NCI-H2196 (cell line): ENCODE measurements around the gene MGARP.
"Not testable (repeated sequence)": the region's sequence is repeated elsewhere in the genome, so short reads cannot be mapped to it uniquely, and the experiment has no call there.

Experiments
- DNase-seq: peaks from one replicate; lab custom pipeline; 2025; ENCODE audit not compliant: unreplicated experiment; lab: John Stamatoyannopoulos, UW

The MGARP gene

DNA sequence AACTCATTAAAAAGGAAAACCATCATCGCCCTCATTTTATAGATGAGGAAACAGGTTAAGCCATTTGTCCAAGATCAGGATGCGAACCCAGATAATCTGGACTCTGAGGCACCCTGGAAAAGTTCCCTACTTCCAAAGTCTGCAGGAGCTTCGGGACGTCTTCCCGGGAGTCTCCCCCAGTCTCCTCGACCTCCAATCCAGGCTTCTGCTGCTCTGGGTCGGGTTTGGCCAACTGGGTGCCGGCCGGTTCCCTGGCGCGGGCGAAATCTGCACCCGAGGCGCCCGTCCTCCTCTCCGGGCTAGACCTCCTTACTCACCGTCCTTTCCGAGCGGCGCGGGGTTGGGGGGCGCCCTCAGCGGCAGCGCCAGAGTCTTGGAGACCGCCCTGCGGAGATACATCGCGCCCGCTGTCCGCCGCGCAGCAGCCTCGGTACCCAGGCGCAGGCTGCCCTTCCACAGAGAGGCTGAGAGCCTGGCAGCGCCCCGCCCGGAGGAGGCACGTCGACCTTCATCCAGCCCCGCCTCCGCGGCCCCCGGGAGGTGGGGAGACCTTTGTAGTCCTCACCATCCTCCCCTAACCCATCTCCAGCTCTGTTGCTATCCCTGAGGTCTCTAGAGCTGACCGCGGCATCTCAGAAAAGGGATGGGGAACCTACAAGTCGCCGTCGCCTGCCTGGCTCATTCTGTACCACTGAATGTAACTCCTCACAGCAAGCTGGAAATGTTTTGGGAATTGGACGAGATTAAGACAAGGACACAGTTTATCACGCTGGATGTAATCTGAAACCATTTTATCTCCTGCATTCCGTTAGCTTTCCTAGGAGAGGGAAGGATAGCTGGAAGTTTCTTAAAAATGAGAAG lies at the start of gene MGARP:
Gene MGARP, minus strand, starts transcription at position 466 of the 861 bp plus-strand sequence. Its CDS starts 67 bp downstream, at position 399.
- DNase-seq, result no peak

DNA sequence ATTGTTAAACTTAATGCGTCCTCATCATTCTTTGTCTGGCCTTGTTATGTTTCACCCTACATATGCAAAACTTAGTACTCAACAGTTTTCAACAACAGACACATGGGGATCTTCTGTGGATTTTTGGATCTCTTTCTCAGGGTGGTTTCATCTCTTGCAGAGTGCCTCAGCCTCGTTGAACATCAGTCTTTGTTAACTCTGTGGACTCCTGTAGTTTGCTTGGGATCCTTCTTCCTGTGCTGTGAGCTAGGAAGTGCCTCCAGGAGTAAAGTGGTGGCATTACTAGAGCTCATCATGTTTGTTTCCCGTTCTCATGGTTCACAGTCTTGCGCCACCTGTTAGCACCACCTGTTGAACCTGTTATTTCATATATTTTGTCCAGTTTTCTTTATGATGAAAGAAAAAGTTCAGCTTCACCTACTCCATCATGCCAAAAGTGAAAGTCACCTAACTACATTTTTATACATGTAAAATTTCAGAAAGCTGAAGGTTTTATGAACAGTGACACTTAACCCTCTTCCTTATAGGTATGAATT lies 49.7 kb upstream of the MGARP start:
- DNase-seq, result no peak

DNA sequence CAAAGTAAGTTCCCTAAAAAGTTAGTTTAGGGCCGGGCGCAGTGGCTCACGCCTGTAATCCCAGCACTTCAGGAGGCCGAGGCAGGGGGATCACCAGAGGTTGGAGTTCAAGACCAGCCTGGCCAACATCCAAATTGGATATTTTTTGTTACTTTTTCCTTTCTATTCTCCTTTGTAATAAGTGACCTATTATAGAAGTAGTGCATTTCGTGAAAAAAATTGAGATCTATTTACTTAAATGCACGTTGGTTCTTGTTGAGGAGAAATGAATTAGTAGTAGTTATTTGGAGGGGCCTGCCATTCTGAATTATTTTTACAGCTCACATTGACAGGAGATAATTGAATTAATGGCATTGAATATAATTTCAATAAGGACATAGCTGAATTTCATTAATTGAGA lies 44.6 kb upstream of the MGARP start:
- DNase-seq, result no peak

DNA sequence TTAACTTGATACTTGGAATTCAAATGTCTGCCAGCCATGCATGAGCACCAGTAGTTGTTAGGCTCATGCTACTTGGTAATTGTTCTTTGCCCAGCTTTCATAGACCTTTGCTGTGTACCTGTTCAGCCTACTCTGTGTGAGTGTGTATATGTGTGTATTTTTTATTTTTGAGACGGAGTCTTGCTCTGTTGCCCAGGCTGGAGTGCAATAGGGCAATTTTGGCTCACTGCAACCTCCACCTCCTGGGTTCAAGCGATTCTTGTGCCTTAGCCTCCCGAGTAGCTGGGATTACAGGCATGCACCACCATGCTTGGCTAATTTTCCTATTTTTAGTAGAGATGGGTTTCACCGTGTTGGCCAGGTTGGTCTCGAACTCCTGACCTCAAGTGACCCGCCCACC lies 42.5 kb upstream of the MGARP start:
- DNase-seq, result not testable (repeated sequence)

DNA sequence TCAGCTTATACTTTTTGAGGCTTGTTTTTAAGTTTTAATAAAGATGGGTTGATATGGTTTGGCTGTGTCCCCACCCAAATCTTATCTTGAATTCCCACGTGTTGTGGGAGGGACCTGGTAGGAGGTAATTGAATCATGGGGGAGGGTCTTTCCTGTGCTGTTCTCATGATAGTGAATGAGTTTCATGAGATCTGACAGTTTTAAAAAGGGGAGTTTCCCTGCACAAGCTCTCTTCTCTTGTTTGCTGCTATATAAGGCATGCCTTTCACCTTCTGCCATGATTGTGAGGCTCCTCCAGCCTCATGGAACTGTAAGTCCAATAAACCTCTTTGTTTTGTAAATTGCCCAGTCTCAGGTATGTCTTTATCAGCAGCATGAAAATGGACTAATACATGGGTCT lies 42.0 kb upstream of the MGARP start:
- DNase-seq, result not testable (repeated sequence)

DNA sequence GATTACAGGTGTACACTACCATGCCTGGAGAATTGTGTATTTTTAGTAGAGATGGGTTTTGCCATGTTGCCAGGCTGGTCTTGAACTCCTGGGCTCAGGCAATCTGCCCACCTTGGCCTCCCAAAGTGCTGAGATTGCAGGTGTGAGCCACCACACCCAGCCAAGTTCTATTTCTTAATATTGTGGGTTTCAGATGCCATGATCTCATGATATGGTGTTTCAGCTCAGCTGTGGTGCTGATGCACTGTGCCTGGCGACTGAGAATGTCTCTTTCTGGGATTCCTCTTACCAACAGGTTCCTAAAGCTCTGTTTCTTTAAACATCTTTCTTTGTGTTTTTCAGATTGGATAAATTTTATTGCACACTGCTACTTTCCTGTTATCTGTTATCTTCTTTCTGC lies 39.5 kb upstream of the MGARP start:
- no peak for DNase-seq

DNA sequence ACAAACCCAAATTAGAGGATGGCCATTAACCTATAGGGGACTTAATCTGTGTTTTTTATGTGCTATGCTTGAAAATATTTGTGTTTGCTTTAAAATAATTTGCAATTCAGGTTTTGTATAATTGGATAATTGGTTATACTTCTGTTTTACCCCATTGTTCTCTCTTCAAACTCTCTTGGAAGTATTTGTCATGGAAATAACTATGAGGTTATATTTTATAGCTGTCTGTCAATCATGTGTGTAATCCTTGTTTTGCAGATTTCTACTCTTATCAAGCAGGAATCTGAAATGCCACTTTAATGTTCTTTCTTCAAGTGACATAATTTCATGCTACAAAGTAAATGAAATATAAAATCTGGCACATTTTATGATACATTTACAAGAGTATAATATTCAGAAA lies 37.6 kb upstream of the MGARP start:
- no peak for DNase-seq

DNA sequence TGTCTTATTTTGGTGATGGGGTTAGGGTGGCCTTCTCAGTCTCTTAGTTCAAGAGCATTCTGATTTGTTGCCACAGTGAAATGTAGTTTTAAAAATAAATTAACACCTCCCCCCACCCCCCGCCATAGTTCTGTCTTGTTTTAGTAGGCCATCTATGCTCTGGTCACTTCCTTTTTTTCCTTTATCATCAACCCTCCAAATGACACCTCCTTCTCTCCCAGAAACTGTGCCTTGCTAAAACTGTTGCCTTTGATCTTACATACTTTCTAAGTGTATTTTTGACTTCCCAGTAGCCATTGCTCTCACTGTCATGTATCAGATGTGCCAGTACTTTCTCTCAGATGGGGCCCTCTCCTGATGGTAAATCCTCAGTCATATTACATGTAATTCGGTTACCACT lies 36.7 kb upstream of the MGARP start:
- DNase-seq, result no peak

DNA sequence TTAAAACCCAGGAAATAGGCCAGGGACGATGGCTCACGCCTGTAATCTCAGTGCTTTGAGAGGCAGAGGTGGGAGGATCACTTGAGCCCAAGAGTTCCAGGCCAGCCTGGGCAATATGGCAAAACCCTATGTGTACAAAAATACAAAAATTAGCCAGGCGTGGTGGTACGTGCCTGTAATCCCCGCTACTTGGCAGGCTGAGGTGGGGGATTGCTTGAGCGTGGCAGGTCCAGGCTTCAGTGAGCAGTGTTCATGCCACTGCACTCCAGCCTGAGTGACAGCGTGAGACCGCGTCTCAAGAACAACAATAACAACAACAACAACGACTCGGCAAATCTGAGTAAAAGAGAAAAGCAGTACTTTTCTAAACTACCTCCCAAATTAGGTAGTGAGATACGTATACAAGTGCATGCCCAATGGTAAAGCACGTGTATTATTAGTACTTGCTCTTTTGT lies 35.2 kb upstream of the MGARP start:
- DNase-seq, result no peak

DNA sequence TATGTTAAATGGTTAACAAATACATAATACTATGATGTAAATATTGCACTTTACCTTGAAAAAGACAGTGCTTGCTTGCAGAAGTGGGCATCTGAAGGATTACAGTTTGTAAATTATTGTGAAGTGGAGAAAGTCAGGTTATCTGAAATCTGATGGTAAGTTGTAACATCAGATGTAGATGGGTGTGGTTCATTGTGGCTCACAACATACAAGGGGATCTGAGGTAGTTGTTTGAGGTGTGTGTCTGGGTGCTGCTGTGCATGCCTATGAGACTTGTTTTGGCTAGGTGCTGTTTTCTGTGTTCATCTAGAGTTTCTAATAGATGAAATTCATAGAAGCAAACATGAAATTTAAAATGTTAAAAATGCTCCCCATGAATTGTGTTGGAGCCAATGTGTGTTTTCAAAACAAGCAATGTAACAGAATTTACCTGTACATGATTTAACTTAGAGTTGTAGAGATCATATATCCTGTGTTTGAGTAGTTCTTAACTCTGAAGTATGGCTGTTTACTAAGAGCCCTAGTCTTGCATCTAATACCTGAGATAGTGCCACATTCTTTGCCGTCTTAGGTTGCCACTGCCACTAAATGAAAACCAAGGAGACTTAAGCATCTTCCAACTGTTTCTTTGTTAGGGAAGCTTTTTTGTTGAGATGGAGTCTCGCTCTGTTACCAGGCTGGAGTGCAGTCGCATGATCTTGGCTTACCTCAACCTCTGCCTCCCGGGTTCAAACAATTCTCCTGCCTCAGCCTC lies 34.2 kb upstream of the MGARP start:
- DNase-seq, result no peak

DNA sequence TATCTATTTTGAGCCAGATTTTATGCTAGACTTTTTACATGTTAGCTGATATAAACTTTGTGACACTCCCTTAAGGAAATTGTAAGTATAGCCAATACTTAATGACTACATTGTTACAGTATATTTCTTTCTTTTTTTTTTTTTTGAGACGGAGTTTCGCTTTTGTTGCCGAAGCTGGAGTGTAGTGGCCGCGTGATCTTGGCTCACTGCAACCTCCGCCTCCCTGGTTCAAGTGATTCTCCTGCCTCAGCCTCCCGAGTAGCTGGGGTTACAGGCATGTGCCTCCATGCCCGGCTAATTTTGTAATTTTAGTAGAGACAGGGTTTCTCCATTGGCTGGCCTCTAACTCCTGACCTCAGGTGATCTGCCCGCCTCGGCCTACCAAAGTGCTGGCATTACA lies 33.4 kb upstream of the MGARP start:
- DNase-seq, result not testable (repeated sequence)

DNA sequence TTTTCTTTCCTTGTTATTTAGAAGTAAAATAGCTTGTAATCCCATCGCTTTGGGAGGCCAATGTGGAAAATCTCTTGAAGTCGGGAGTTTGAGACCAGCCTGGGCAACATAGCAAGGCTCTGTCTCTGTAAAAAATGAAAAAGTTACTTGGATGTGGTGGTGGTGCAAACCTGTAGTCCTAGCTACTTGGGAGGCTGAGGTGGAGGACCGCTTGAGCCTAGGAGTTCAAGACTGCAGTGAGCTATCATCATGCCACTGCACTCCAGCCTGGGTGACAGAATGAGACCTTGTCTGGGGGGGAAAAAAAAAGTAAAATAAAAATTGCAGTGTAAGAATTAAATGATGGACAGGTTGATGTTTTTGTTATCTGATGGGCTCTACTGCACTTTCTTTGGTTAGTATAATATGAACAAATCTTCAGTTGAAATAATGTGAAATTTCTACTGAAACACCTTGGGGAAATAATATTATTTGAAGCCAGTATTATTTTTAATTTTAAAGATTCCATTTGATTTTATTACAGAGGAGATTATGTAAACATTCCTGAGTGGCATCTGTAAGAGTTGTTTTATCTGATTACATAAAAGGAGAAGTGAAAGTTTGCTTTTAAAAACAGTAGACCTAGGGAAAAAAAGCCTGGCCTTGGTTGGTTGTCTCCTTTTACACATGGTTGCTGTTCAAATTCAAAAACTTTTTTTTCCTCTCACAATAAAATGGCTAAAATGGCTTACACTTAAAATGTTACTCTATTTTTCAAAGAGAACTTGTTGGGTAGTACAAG lies 32.7 kb upstream of the MGARP start:
- no peak for DNase-seq

DNA sequence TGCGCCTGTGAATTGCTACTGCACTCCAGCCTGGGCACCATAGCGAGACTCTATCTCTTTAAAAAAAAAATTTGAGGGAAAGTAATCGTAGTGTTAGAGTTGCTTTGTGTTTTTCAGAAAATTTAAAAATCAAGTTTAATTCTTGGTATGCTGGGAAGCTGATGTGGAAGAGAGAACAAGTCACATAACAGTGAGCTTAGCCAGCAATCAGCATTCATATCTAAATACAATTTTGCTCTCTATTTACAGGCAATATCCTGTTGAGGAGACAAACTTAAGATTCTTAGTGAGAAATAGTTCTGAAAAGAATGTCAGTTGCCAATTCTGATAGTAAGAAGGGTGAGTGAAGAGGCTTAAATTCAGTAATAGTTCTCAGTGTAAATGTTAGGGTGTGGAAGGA lies 31.9 kb upstream of the MGARP start:
- DNase-seq, result no peak

DNA sequence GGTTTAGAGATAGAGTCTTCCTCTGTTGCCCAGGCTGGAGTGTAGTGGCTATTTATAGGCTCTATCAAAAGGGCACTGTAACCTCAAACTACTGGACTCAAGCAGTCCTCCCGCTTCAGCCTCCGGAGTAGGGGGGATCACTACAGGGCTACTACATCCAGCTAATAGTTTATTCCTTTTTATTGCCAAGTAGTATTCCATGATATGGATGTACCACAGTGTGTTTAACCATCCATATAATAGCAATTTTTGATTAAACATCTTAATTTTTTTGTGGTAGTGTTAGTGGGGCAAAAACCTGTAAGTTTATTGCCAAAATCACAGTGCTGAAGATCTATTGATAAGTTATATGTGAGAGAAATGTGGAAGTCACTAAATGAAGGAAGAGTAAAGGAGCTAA lies 24.9 kb upstream of the MGARP start:
- DNase-seq, result no peak

DNA sequence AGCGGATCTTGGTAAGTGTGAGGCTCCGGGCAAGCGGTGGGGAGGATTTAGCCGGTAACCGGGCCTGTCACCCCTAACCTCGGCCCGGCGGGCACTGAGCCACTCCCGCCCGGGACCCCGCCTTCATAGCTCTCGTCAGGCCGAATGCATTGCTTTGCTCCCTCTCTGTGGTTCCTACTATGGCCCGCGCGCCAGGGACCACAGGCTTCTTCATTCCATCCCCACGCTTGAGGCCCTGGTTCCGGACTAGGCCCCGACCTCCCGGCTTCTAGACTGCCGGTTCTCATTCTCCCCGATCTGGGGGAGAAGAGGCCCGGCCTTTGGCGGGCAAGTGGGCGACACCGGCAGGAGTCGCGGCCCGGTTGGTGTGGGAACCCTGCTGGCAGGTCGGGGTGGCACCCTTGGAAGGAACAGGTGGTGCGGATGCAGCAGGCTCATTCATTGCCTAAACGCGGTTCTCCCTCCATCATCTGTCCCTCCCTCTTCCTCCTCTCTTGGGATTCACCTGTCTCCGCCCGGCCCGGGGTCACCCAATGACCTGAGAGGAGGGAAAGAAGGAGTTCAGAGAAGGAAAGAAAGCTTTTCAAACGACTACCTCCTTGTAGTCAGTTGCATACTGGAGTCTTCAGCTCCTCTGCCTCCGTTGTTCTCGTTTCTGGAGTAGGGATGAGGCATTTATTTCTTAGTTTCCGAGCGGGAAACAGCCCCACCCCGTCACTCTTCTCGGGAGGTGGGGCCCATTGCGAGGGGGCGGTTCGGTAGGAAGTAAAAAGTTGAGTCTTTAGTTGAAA lies 22.0 kb upstream of the MGARP start, which contains the start of gene NDUFC1:
Gene NDUFC1, minus strand, starts transcription at position 657 of the 791 bp plus-strand sequence. CDS start 6,679 bp downstream, outside the sequence.
- DNase-seq, result peak; percentile 17

DNA sequence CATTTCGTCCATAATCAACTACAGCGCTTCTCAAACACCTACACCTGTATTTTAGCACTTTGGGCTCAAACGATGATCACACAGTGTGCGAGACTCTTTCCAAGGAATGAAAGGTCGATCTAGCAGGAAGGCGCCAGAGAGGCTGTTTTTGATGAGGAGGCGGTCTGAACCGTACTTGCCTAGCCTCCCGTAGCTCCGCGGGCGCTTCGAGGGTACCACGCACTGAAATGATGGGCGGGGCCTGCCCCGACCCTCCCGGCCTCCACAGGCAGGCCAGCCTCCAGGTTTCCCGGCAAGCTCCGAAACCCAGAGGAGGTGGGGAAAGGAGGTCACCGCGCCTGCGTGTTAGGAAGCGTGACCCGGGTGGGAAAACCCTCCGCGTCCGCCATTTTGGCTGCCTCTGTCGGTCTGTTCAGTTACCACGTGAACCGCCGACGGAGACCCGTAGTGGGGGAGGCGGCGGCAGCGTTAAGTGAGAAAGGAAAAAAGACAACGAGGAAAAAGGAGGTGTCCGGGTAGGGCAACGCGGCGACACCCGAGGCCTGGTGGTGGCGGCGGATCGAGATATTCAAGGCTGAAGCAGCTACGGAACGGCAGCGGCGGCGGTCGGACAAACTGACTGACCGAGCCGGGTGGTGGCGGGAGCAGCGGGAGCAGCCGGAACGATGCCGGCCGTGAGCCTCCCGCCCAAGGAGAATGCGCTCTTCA lies 21.2 kb upstream of the MGARP start, which contains the start of gene NAA15:
Gene NAA15, plus strand, starts transcription at position 393 of the 708 bp plus-strand sequence. Its CDS starts 273 bp downstream, at position 666.
- peak; percentile 89 for DNase-seq

DNA sequence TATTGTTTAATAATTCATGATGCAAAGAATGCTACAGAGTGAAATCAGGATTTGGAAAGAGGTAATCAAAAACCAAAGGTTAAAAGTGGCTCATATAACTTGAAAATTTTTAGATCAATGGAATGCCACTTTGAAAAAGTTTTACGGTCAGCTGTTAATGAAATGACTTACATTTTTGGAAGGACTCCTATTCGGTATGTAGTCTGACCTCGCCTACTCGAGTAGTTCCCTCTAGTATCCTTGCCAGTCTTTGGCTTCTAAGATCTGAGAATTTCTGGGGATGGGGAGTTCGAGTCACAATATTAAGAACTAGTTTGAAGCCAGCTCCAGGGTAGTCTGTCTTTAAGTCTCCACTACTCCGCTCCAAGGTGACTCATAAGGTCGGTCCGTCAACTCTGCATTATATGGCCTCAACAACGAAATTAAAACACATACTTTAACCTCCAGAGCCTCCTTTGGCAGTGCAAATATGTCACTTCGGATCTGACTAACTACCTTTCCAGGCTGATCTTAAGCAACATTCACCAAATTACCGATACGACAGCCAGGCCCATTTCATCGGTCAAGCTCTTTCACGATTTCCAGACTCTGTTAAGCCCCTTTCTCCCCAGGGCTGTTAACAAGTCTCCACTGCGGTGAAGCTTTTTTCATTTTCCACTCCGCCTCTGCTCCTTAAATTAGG lies 20.5 kb upstream of the MGARP start:
- DNase-seq, result peak; percentile 13

DNA sequence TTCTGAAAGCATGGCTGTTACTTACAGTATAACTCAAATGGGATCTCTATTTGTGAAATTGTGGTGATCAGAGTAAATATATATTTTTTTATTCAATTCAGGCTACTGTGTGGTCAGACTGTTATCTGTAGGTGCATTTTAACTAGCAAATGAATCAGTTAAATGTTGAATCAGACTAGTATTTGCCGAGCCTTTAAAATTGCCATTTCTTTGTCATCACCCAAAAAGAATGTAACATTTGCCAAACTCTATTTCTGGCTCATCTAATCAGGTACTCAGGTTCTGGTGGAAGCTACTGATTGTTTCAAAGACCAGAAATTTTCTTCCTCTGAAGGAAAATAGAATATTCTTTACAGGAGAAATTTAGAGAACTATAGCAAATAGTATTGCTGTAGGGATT lies 19.5 kb upstream of the MGARP start:
- no peak for DNase-seq

DNA sequence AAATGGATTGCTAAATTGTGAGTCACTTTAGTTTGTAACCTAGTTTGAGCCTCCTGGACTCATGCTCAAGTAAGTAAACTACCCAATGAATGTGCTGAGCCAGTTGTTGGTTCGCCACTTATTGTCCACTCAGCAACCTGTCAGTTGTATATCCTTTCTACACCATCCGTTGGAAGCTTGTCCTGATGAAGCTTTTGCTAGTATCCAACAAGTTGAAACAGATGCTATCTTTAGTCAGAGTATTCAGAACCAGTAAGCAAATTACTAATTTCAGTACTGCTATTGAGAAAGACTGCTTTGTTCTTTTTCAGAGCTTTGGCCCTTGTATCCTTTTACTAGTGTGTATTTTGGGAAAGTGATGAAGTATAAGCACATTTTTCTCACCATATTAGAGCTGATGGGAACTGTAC lies 17.0 kb upstream of the MGARP start:
- DNase-seq, result no peak
